Adrenal gland (tissue), 12 donors: ENCODE results near the gene VDAC1. TPM values are rescaled to one million over a fixed set of nuclear protein-coding genes. Genes with fewer than 3 reads are reported as not detected.

Source experiments
- DNase-seq, 7 donors: peaks; one replicate each; pipeline ENCODE4 v3.0.0-alpha.2; 2019 to 2020
- H3K27ac ChIP-seq, 5 donors: fragments of 200-600 bp; sonication (generic) in 4 of 5; 1 replicate in 3 of 5; 2 replicates in 2 of 5; pipeline versions ENCODE4 v1.5.1 to v1.8.0; 2016 to 2020; ENCODE audit warnings: mild to moderate bottlenecking in 1 of 5
- H3K27me3 ChIP-seq: fragments of 200-600 bp; 2 replicates; pipeline ENCODE4 v1.8.0; 2021
- H3K36me3 ChIP-seq, 2 donors: fragments of 200-600 bp; replicated peaks in 1 of 2; 1 replicate in 1 of 2; 2 replicates in 1 of 2; pipeline versions ENCODE4 v1.5.1 to v1.8.0; 2018 to 2022
- H3K4me1 ChIP-seq, 2 donors: fragments of 200-600 bp; replicated peaks in 1 of 2; 1 replicate in 1 of 2; 2 replicates in 1 of 2; pipeline versions ENCODE4 v1.5.1 to v1.8.0; 2018 to 2021
- H3K4me3 ChIP-seq, 4 donors: fragments of 200-600 bp; sonication (generic) in 3 of 4; one replicate each; pipeline ENCODE4 v1.5.1; 2016 to 2018
- H3K9me3 ChIP-seq, 3 donors: fragments of 200-600 bp; sonication (generic) in 1 of 3; replicated peaks in 1 of 3; 1 replicate in 2 of 3; 2 replicates in 1 of 3; pipeline versions ENCODE4 v1.5.1 to v1.8.0; 2016 to 2021
- POLR2A ChIP-seq, 2 donors: fragments of 450-650 bp; IDR thresholded peaks; one replicate each; pipeline ENCODE4 v1.6.1; 2017; ENCODE audit warnings: antibody characterized with exemption in 2 of 2, mild to moderate bottlenecking in 2 of 2, moderate library complexity in 1 of 2
- WGBS, 4 donors: extraction: QIAGEN DNeasy Blood & Tissue Kit in 2 of 4; methylation state at CpG; one replicate each; pipeline versions ENCODE4 v1.1.5 to v1.1.7; 2013 to 2017; 5-methylcytosine and 5-hydroxymethylcytosine counted together
- intact Hi-C, 2 donors: fragments of 100-400 bp; cut with DNase I; formaldehyde crosslinking; loops; one replicate each; pipeline versions ENCODE4 v1.14.1 to v1.15.0; 2022 to 2023
- polyA plus RNA-seq, 3 donors: library from polyadenylated mRNA; stranded (reverse); fragments of 200-250 nt in 2 of 3; fragments of 350-450 nt in 1 of 3; fragmentation: Illumina TruSeq in 1 of 3; extraction: RNeasy Lipid Tissue Mini Kit (QIAGEN cat#74804) in 1 of 3; gene quantifications; one replicate each; pipeline ENCODE4 v1.2.3, GENCODE V29; 2013 to 2014
- total RNA-seq, 9 donors: library from RNA; depleted of rRNA in 4 of 9; stranded (reverse); fragments of >200 nt in 4 of 9; fragments of 120-200 nt in 1 of 9; fragmentation: NEBNext Ultra II Directional in 1 of 9; extraction: Animal tissue kit (Norgen Biotek cat#: 25700) in 1 of 9; gene quantifications; one replicate each; pipeline versions ENCODE4 v1.1.0 to v1.2.4, GENCODE V29; 2013 to 2023
- TF ChIP-seq, protein P1 (sequence below), 6 experiments: fragments of 450-650 bp in 4 of 6; fragments of 200-600 bp in 2 of 6; sonication (generic) in 1 of 6; IDR thresholded peaks; 1 replicate in 5 of 6; 2 replicates in 1 of 6; pipeline versions ENCODE4 v1.5.1 to v1.8.0; 2016 to 2021; ENCODE audit warnings: antibody characterized with exemption in 6 of 6, mild to moderate bottlenecking in 2 of 6, moderate library complexity in 1 of 6
- donor health status: healthy with polysubstance abuse.
- donor health status: Bipolar disorder and iron deficiency.
- donor health status: DM: yes; HTN: yes; CAD: no.
- donor health status: DM: no; HTN: no; CAD: no.
- donor health status: DM: no; HTN: no; CAD: no.
- donor health status: DM: yes; HTN: yes; CAD: no.

VDAC1 gene
- total and polyA plus RNA-seq, 12 donors = 66.0 to 476 (median 136) TPM

DNA sequence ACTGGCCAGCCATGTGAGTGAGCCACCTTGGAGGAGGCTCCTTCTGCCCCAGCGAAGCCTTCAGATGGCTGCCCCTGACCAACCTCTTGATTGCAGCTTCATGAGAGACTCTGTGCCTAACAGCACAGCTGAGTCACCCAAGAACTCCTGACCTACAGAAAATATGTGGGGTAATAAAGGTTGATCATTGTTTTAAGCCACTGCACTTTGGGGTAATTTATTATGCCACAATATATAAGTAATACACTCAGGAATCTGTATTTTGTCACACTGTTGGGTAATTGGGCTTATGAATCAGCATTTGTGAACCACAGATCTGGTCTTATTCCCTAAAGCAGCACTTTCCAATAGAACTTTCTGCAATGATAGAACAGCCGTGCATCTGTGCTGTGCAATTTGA is 24.4 kb upstream of the VDAC1 start:
- H3K4me1 ChIP-seq = no peaks in the 10 kb centered on the region
- H3K27me3 ChIP-seq = no peaks in the 10 kb centered on the region
- no peaks in the 10 kb centered on the region for H3K9me3 ChIP-seq
- H3K4me3 ChIP-seq = no peak overlapping the region
- no peaks in the 10 kb centered on the region for H3K36me3 ChIP-seq
- intact Hi-C loops = no loop called here
- no peak overlapping the region for H3K27ac ChIP-seq
- TF ChIP-seq, protein P1, sequence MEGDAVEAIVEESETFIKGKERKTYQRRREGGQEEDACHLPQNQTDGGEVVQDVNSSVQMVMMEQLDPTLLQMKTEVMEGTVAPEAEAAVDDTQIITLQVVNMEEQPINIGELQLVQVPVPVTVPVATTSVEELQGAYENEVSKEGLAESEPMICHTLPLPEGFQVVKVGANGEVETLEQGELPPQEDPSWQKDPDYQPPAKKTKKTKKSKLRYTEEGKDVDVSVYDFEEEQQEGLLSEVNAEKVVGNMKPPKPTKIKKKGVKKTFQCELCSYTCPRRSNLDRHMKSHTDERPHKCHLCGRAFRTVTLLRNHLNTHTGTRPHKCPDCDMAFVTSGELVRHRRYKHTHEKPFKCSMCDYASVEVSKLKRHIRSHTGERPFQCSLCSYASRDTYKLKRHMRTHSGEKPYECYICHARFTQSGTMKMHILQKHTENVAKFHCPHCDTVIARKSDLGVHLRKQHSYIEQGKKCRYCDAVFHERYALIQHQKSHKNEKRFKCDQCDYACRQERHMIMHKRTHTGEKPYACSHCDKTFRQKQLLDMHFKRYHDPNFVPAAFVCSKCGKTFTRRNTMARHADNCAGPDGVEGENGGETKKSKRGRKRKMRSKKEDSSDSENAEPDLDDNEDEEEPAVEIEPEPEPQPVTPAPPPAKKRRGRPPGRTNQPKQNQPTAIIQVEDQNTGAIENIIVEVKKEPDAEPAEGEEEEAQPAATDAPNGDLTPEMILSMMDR (IDR thresholded peaks at IDR 0.05) = no peak
- TF ChIP-seq POLR2A (IDR thresholded peaks at IDR 0.05) = no peak
- DNase-seq = no peak
- 89 to 100% (median 94%) methylated on average over 1 to 2 of the region's 2 CpGs for WGBS, 4 donors

DNA sequence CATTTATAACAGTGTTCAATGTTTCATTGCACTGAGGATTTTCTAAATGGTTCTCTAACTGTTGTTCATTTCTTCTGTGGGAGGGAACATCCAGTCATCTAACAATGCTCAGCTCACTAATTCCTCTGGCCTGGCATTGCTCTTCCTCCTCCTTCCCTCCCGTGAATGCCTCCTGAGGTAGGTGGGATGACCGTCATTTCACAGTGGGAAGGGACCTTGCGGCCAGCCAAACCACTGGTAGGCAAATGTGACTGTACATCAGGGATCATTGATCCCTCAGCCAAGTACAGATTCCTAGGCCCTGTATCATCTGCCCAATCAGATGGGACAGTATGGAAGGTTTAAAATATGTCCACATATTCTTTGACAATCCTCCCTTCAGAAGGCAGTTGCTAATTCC is 23.7 kb upstream of the VDAC1 start:
- no peaks in the 10 kb centered on the region for H3K36me3 ChIP-seq
- intact Hi-C loops = no loop called here
- no peaks in the 10 kb centered on the region for H3K9me3 ChIP-seq
- TF ChIP-seq POLR2A (IDR thresholded peaks at IDR 0.05) = no peak
- TF ChIP-seq, protein P1 (IDR thresholded peaks at IDR 0.05) = no peak
- no peaks in the 10 kb centered on the region for H3K4me1 ChIP-seq
- DNase-seq = no peak
- no peak overlapping the region for H3K4me3 ChIP-seq
- H3K27me3 ChIP-seq = no peaks in the 10 kb centered on the region
- 93 to 100% (median 97%) methylated on average over 3 of the region's 3 CpGs for WGBS, 4 donors
- H3K27ac ChIP-seq = no peak overlapping the region

DNA sequence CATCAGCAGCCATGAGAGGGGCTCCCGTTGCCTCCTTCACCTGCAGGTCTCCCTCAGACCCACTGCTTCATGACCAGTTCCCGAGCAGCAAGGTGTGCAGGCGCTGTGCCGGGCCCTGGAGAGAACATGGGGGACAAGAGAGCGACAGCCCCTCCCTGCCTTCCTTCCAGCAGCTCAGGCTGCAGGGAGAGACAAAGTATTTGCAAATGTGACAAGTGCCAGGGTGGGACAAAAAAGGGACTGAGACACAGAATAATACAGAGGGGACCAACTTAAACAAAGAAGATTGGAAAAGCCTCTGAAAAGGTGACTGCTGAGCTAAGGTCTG is 22.5 kb upstream of the VDAC1 start:
- intact Hi-C loops = no loop called here
- no peaks in the 10 kb centered on the region for H3K9me3 ChIP-seq
- 86 to 100% (median 94%) methylated on average over 4 to 5 of the region's 5 CpGs for WGBS, 4 donors
- H3K36me3 ChIP-seq = no peaks in the 10 kb centered on the region
- TF ChIP-seq, protein P1 (IDR thresholded peaks at IDR 0.05) = no peak
- no peaks in the 10 kb centered on the region for H3K27me3 ChIP-seq
- DNase-seq = no peak
- no peak overlapping the region for H3K4me3 ChIP-seq
- no peaks in the 10 kb centered on the region for H3K4me1 ChIP-seq
- H3K27ac ChIP-seq = no peak overlapping the region

DNA sequence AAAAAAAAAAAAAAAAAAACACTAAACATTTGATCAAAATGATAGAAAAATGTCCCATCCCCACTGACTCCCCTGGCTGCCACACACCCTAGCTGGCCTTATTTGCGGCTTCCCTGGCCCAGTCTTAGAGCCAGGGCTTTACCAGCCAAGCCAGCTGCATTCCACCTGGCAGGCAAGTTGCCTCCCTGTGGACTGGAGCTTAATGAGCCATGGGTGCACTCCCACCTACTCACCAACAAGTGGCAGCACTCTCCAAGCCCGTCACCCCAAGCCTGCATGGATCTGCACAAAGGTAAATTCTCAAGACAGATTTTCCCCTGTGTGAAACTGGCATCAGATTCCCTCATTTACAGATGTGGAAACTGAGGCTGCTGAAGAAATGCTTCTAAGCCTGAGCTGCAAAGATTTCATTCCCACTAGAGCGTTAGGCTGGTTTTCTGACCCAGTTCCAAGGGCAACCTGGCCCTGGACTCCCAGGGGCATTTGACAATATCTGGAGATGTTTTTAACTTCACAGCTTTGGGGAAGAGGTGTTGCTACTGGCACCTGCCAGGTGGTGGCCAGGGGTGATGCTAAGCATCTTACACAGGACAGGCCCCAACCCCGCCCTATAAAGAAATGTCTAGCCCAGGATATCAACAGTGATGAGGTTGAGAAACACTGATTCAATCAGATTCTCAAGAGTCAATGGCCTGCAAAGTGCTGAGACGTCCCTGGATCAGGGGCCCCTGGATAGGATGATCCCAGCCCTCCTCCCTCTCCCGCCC is 21.9 kb upstream of the VDAC1 start:
- Histone ChIP-seq H3K9me3 (no peaks in the 10 kb centered on the region), H3K4me1 (no peaks in the 10 kb centered on the region), H3K27ac (no peak overlapping the region), H3K36me3 (no peaks in the 10 kb centered on the region), H3K4me3 (no peak overlapping the region), H3K27me3 (no peaks in the 10 kb centered on the region)
- DNase-seq = peak in 6 of 7 donors; percentile 42 to 67 (median 64)
- intact Hi-C loops = no loop called here
- TF ChIP-seq, protein P1 (IDR thresholded peaks at IDR 0.05) = peak; percentile 20 to 44 (median 33)
- TF ChIP-seq POLR2A (IDR thresholded peaks at IDR 0.05) = no peak
- 39 to 65% (median 60%) methylated on average over 3 to 6 of the region's 6 CpGs for WGBS, 4 donors
